Kasumi-1 (cell line): ENCODE measurements around the gene DRD1.

ENCODE experiments used
- DNase-seq, 2 experiments: peaks; one replicate each; lab custom pipeline; 2025; lab: John Stamatoyannopoulos, UW

The DRD1 gene

DNA sequence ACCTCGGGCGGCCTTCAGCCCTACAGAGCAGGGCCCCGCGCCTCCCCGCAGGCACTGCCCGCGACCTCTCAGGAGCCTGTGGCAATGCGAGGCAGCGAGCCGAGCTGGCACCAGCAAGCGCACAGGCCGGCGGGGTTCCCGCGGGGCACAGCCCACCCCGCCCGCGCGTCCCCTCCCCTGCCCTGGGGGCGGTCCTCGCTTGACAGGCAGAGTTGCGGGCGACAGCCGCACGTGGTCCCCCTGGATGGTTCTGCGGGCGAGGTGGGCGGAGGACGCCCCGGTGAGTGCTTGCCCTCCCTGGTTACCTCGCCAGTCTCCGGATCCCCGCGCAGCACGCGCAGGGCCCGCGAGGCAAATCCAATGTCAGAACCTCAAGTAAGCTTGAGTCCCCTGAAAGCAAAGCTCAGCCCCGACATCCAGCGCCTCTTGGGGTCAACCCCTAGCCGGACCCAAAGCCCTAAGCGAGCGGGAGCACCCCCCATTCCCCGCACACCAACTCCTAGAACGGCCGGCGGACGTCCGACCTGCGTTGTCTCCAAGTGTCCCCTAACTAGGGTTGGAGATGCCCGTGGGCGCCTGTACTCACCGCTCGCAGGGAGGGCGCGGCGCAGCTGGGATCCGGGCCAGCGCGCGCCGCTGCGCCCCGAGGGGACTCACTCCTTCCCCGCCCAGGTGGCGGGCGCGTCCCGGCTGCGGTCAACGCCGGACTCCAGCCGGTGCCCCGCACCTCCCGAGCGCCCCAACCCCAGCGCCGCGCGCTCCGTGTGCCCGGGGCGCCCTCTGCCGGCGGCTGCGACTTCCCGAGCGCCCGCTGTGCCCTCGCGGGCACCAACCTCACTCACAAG, at the start of gene DRD1:
DRD1 (minus strand) TSS at position 123 of the 845 bp plus-strand sequence. CDS start 1,083 bp downstream, outside the sequence.
- no peak for DNase-seq

DNA sequence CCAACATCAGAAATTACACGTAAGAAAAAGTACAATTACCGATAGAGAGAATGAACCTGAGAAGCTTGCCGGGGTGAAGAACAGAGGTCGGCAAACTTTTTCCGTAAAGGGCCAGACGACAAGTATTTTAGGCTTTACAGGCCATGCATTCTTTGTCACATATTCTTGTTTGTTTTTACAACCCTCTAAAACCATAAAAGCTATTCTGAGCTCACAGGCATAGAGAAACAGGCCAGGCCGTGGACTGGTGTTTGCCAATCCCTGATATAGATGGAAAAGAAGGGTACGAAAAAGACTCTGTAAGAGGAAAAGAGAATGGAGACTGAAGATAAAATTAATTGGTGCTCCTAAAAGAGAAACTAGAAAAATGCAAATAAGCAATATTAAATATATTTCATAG, 49.7 kb upstream of the DRD1 start:
- DNase-seq: no peak

DNA sequence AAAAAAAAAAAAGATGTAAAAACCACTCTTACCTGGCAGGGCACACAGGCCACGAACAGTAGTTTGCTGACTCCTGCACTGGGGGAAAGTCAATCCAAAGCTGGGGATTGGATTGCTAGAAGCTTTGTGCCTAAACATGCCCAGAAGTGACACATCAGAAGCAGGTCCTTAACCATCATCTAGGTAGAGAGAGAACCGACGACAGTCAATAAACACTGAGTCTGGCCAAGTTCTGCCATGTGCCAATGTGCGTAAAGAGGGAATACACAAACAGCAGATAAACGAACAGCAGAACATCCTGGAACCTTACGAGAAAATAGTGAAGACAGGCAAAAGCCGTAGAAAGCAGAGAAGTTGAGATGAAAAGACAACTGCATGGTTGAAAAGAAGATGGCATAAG, 49.3 kb upstream of the DRD1 start:
- DNase-seq: no peak

DNA sequence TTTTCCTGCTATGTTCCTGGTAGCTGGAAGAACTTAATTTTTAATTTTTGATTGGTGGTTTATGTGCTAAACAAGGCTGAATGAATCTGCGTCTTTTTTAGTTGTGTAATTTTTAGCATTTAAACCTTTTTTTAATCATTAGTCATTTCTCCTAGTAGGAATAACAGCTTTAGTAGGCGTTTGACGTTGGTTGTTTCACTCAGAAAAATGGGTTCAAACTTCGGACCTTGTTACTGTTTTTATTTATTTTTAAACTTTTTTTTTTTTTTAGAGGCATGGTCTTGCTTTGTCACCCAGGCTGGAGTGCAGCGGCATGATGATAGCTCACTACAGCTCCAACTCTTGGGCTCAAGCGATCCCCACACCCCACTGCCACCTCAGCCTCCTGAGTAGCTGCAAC, 47.2 kb upstream of the DRD1 start:
- no peak for DNase-seq

DNA sequence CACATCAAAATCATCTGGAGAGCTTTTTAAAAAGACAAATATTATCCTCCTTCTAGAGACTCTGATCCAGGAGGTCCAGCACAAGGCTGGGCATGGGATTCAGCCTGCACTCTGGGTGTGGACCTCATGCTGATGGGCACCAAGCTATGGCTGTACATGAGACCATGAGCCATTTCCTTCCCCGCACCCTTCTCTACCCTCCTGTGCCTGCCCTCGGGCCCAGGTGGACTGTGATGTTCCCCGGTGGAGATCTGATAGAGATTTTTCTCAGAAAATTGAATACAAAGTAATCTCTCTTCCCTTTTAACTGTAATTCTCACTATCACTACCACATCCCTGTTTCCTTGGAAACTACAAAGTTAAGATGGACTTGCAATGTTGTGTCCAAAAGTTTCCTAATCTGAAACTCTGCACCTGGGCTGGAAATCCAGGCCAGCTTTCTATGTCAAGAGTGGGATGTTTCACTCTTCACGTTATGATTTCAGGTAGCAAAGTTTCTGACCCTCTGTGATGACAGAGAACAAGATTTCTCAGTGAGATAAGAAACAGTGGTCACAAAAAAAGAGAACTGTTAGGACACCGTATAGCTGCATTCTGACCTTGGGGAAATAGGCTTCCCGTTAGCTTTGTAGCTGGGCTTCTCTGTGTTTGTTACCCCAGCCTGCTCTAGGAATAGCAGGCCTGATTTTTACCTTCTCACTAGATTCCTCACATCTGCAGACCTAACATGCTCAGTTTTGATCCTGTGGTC, 45.9 kb upstream of the DRD1 start:
- peak in 1 of 2 experiments; percentile 2 for DNase-seq

DNA sequence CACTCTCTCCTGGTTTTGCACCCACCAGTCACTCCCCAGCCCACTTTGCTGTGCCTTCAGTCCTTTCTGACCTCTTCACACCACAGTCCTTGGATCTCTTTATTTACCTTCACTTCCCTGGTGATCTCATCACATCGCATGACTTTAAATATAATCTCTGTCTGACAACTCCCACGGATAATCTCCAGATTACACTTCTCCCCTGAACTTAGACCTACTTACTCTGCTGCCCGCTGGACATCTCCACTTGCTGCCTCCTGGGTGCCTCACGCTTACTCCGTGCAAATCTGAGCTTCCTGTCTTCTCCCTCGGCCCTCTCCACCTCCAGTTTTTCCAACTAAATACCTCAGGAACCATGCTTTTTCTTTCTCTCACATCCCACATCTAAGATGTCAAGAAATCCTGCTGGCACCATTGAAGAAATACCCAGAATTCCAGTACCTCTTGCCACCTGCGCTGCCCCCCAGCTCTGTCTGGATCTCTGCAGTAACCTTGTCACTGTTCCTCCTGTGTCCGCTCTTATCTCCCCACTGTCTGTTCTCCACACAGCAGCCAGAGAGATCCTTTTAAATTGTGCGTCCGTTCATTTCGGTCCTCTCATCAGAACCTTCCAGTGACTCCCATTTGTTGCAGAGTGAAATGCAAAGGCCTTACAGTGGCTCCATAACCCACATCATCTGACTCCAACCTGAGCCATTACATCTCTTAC, 43.7 kb upstream of the DRD1 start:
- no peak for DNase-seq

DNA sequence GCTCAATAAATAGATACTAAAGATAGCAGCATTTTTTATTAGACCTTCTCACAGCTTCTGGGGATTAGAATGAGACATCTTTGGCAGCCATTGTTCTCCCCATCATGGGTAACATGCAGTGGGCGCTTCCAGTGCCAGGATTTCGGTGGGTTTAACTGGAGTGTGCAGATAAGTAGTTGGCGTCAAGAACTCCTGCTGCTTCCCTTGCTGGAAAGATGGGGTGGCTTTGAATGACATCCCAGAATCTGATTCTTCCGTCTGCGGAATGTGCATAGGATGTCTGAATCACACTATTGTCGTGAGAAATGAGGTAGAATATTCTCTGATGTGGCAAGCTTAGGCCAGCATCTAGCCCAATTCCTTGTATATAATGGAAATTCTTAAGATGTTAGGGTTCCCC, 41.6 kb upstream of the DRD1 start:
- DNase-seq: no peak

DNA sequence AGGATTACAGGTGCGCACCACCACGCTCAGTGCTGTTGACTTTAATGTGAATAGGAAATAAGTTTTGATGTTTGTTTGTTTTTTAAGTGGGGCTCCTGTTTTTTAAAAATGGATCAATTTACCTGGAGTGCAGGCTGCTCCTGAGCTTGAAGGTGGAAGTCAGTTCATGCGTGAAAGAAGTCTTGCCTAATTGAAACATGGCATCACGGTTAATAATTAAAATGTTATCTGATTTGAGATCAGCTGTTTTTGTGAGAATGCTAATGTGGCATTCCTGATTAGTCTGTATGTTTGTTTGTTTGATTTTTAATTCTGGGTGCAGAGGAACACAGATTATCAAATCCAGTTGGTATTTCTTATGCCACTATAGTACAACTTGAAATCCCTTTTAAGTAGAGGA, 40.8 kb upstream of the DRD1 start:
- no peak for DNase-seq

DNA sequence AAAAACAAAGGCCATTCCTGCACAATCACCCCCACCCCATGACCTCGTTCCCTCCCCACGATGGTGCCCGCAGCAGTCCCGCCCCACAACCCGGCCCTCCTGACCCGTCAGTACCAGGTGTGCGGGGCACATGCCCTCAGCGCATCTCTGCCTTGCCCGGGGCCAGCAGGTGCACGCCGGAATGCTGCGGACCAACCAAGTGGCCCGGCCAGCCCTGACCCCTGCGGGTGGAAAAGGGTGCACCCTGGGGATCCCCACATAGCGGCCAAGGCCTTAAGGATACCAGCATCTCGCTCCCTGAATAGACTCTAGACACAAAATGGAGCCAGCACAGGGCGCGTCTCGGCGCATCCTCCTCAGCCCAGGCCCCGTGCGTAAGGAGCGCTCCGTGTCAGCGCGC, 40.3 kb upstream of the DRD1 start:
- DNase-seq: no peak

DNA sequence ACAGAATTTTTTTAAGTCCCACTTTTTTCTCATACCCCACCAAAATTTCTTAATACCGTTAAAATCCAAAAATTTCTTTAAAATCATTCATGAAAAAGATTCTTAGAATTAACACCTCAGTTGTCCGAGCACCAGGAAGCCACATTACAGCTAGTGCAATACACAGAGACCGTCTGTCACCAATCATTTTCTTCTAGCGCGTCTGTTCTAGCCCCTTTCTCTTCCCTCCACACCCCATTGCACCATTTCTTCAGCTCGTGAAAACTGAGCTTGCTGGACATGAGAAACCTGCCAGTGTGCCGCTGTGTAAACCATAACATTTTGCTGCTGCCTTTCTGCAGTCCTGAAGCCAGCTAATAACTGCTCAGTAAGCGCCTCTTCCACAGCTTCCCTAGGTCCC, 39.4 kb upstream of the DRD1 start:
- DNase-seq: no peak

DNA sequence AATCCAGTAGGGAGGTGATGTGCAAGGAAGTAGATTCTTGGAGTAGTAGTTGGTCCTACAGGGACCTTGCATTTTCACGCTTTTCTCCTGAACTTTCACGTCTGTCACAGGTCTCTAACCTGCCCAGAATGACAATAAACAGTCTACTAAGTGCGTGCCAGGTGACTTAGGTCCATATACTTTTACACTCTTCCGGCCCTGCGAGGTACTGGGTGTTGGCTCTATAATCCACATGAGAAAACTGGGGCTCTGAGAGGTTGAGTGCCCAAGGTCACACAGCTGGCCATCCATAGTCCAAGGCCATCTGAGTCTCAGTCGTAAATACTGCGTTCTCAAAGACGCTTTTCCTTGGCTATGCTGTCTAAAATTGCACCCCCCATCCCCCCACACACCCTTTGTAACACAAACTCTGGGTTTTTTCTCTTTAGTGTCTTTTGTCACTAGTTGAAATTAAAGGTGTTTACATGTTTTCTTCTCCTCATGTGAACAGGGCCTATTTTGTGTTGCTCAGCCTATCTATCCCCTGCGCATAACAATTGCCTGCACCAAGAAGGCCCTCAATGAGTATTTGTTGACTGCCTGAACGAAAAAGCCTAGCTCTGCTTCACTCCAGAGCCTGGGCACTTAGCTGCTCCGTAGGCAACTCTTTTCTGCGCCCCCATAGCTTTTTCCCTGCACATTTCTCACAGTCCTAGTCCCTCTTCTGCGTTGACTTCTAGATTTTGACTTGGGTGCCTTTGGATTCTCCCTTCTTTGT, 35.3 kb upstream of the DRD1 start:
- no peak for DNase-seq

DNA sequence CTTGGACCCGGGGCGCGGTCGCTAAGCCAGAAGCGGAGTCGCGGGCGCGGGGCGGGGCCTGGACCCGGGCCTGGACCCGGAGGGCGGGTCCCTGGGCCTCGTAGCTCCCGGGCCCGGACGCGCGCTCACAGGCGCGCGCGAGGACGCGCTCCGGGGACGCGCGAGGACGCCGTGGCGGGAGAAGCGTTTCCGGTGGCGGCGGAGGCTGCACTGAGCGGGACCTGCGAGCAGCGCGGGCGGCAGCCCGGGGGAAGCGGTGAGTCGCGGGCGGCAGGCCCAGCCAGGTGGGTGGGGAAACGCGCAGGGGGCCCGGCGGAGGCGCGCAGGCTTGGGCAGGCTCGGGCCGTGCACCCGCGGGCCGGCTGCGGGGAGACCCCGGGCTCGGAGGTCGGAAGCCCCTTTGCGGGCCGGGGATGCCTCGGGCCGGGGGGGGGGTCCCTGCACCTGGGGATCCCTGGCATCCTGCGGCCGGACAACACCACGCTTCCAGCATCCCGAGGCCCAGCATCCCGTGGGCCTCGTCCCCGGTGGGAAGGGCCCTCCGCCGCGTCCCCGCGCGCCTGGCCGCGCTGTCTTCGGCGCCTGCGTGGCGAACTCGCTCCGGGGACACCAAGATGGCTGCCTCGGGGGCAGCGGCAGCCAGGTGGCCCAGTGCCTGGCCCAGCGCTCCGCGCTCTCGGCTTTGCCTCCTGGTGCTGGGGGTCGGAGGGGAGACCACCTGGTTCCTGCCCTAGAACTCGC, 34.6 kb upstream of the DRD1 start, which contains the start of gene SFXN1:
SFXN1 (plus strand) TSS at position 177 of the 741 bp plus-strand sequence. CDS start 13,544 bp downstream, outside the sequence.
- DNase-seq: peak; percentile 61

DNA sequence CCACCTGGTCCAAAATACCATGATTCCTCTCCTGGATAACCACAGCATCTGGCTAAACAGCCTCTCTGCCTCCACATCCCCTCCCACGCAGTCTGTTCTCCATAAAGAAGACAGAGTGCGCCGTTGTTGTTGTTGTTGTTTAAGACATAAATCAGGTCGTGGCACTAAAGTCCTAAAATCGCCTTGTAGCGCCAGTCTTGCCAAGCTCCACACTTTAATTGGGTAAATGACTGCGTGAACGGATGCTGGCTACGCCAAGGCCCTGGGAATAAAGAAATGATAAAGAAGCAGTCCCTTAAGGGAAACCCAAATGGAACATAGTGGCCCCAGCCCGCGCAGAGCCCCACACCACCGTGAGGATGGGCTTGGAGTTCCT, 34.0 kb upstream of the DRD1 start:
- DNase-seq: no peak

DNA sequence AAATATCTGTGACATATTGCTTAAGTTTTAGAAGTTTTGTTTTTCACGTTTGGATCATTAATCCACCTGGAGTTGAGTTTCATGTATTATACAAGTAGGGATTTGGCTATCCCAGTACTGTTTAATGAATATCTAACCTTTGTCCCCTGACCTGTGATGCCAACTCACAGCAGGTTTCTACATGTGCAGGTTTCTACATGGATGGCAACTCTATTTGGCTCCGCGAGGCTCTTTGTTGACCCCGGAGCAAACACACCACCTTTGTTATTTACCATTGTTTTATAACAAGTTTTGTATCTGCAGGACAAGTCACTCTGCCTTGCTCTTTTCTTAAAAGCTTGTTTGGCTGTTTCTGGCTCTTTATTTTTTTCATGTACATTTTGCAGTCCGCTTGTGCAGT, 33.5 kb upstream of the DRD1 start:
- DNase-seq: no peak

DNA sequence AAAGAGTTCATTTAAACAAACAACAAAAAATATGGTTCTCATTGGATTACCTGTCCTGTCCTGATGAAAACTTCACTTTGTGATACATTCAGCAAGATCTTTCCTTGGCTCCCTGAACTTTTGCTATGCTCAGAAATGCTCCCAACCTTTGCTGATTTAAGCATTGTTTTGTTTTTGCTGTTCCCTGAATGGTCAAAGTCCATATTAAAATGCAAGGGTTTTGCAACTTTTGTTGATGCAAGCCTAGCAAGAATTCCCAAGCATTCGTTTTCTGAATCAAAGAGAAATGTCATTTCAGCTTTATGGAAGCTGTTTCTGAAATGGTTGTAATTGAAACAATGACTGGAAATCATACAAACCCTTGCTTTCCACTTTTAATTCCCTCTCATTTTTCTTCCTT, 31.3 kb upstream of the DRD1 start:
- DNase-seq: no peak

DNA sequence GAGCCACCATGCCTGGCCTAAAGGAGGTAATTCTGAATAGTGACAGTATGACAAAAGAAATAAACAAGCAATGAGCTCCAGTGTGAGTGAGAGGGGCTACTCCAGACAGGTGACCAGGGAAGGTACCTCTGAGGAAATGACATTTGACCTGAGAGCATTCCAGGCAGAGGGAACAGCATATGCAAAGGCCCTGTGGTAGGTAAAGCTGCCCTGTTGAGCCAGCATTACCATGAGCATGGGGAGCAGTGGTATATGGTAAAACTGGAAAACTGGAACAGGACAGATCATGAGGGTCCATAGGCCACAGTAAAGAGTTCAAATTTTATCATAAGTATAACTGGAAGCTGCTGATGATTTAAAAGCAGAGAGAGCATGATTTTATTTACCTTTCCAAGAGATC, 28.4 kb upstream of the DRD1 start:
- DNase-seq: no peak

DNA sequence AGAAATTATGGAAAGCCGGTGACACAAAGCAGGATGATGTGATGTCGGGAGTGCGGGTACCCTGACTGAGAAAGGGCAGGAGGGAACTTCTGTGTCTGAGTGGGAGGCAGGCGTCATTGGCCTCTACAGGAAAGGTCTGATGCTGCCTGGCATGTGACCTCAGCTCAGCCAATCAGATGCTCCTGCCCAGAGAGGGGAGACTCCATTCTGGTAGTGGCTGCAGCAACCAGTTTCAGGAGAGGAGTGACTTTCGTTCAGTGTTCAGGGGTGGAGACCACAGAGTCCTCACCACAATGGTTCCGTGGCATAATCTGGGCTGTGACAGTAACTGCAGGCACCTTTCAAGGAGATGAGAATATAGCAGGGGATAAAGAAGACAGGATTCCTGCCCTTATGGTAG, 27.6 kb upstream of the DRD1 start:
- DNase-seq: no peak

DNA sequence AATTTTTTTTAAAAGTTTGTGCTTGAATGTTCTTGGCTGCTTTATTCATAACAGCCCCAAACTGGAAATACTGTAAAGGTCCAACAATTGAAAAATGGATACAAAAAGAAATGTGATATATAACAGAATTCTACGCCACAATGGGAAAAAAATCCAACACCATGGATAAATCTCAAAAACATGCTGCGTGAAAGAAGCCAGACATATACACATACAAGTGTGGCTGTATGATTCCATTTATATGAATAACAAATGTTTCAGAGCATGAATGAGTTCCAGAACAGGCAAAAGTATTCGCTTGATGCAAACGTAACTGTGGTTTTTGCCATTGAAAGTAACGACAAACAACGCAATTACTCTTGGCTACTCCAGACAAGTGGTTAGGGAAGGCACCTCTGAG, 27.2 kb upstream of the DRD1 start:
- DNase-seq: no peak

DNA sequence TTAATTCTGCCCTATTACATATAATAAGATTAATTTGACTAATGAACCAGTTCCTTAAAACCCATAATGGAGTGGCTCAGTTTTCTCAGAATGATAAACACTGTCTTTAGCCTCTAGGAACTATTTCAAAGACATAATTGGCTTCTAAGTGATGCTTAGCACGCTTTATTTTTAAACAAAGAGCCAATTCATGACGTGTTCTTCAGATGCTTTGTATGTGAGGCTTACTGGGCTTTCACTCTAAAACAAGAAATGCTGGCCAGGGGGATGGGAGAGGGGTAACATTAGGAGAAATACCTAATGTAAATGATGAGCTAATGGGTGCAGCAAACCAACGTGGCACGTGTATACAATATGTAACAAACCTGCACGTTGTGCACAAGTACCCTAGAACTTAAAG, 26.8 kb upstream of the DRD1 start:
- no peak for DNase-seq

DNA sequence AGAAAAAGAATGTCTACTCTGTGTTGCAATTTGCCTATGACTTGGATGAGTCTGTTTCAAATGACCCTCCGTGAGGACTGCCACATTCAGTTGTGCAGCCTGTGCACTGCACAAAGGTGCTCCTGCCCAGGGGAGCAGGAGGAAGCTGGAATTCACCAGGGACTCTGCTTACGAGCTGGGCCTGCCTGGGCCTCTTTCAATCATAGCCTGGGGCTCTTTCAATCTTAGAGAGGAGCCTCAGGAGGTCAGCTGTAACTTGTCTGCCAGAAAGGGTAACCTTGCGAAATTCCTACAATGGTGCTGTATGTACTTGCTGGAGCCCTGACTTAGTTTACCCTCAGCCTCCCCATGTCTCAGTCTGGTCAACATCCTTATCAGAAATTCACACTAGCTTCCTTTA, 25.9 kb upstream of the DRD1 start:
- no peak for DNase-seq

DNA sequence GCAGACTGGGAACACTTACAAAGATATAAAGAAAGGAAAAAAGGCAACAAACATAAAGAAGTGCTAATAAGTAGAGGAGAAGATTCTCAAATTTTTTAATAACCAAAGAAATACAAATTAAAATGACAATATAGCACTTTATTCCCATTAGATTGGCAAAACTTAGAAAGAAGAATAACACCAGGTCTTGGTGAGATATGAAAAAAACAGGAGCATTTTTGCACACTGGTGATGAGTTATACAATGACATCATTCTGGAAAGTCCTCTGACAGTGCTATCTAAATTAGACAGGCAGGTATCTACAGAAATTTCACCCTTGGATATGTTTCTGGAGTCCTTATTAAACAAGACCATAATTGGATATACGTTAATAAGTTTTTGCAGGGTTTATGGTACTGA, 24.9 kb upstream of the DRD1 start:
- no peak for DNase-seq
